HG03159 (cell line): ENCODE results near the gene ATP8B2.
"Not testable (repeated sequence)": the region's sequence is repeated elsewhere in the genome, so short reads cannot be mapped to it uniquely, and the experiment has no call there.

Experiments
- ATAC-seq: cut with Tn5 transposase; IDR thresholded peaks from one replicate; pipeline ENCODE4 v1.9.1; 2021; ENCODE audit warnings: mild to moderate bottlenecking, moderate library complexity; ENCODE audit not compliant: unreplicated experiment

ATP8B2 gene

DNA sequence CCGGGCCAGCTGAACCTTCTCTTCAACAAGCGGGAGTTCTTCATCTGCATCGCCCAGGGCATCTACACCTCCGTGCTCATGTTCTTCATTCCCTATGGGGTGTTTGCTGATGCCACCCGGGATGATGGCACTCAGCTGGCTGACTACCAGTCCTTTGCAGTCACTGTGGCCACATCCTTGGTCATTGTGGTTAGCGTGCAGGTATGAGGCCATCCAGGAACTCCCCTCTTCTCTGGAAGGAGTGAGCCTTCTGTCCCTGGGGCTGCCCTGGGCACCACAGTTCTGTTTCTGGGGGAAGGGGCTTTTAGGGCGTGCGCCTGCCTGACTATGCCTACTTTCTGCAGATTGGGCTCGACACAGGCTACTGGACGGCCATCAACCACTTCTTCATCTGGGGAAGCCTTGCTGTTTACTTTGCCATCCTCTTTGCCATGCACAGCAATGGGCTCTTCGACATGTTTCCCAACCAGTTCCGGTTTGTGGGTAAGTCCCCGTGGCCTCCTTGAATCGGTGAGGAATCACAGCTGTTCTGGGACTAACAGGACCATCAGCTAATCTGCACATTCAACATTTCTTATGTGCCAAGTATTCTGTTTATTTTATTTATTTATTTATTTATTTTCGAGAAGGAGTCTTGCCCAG is 21.1 kb downstream of the ATP8B2 start:
- ATAC-seq, result no peak

DNA sequence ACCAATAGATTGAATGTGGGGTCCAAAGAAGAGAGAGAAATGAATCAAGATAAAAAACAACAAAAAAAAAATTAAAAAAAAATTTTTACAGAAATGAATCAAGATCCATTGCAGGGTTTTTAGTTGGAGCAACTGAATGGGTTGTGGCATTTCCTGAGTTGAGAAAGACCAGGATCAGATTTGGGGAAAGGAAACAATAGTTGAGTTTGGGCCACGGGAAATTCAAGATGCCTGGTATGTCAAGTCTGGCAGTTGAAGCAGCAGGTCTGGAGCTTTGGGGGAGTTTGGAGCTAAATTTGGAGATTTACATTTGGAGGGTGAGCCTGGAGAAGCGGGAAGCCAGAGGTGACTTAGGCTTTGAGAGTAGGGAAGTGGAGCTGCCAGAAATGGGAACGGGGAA is 22.6 kb downstream of the ATP8B2 start:
- no peak for ATAC-seq

DNA sequence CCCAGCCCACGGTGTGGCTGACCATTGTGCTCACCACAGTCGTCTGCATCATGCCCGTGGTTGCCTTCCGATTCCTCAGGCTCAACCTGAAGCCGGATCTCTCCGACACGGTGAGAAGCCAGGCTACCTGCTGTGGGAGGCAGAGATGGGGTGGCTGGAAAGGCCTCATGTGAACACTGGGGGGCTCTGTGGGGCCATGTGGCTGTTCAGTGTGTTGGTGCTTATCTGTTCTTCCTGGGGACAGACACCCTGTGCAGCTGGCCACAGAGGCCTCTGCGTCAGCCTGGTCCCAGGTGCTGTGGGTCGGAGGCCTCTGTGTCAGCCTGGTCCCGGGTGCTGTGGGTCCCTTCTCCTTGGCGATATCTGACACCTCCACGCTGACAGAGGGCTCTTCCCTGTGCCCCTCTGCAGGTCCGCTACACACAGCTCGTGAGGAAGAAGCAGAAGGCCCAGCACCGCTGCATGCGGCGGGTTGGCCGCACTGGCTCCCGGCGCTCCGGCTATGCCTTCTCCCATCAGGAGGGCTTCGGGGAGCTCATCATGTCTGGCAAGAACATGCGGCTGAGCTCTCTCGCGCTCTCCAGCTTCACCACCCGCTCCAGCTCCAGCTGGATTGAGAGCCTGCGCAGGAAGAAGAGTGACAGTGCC is 23.2 kb downstream of the ATP8B2 start:
- no peak for ATAC-seq

DNA sequence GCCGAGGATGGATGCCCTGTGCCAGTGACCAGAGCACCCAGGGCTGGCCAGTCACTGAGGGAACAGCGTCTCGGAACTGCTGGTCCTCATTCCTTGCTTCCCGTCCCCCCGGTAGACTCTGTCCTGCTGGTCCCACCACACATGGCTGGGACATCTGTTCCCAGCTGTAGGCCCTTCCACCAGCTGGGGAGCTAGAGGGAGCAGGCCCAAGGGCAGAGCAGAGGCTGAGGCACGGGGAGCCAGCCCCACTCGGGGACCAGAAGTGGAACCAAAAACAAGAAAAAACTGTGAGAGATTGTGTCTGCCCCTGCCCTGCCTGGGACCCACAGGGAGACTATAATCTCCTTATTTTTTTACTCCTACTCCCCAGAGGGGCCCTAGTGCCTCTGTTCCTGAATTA is 23.8 kb downstream of the ATP8B2 start:
- no peak for ATAC-seq

DNA sequence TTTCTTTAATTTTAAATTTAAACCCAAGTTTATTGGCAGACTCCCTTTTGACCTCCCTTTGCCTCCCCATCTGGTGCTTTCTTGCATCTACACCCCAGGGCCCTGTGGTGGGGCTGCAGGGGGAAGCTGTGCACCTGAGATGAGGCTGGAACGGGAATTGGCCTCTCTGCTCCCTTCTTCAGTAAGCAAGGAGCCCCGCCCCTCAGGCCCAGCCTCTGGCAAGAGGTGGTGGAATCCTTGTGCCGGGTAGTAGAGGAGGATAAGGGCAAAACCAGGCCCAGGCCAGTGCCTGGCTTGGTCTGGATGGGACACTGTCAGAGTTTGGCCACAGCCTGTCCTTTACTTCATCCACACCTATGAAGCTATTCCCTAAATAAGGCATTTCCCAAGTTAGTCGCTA is 25.1 kb downstream of the ATP8B2 start:
- no peak for ATAC-seq

DNA sequence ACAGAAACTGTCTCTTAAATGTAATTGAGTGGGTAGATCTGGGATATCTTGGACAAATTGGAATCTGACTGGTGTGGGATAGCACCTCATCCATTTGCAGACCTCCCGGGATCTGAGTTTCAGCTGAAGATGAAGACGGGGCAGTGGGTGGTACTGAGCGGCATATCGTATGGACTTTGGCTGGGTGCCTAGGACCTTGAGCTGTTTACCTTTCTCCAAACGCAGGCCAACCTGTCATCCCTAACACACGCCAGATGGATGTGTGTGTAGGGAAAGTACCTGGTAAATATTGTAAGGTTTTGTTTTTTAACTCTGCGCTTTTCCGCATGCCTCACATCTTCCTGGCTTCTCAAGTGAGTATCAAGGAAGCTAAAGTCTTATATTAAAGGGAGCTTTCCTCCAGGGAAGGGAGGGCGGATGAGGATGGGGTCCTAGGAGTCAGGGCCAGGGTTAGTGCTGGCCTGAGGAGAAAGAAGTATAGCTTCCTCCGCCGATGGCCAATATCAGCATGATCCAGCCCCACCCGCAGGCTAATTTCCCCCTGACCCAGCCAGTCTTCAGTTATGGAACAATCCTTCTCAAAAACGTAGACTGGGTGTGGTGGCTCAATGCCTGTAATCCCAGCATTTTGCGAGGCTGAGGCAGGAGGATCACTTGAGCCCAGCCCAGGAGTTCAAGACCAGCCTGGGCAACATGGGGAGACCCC is 26.2 kb downstream of the ATP8B2 start:
- no peak for ATAC-seq

DNA sequence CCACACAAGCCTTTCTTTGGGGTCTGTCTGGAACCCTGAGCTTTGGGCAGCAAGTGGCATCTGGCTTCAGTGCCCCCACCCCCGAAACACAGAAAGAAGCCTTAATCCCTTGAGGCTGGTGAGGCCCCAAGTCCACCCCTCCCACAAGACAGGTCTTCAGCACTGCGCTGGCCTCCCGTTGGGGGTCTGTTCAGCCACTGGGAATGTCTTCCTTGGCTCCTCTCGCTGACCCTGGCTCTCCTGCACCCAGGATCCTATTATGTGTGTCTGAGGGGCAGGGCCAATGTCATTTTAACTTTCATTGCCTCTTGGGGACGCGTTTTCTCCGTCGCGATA is 26.9 kb downstream of the ATP8B2 start:
- ATAC-seq, result no peak

DNA sequence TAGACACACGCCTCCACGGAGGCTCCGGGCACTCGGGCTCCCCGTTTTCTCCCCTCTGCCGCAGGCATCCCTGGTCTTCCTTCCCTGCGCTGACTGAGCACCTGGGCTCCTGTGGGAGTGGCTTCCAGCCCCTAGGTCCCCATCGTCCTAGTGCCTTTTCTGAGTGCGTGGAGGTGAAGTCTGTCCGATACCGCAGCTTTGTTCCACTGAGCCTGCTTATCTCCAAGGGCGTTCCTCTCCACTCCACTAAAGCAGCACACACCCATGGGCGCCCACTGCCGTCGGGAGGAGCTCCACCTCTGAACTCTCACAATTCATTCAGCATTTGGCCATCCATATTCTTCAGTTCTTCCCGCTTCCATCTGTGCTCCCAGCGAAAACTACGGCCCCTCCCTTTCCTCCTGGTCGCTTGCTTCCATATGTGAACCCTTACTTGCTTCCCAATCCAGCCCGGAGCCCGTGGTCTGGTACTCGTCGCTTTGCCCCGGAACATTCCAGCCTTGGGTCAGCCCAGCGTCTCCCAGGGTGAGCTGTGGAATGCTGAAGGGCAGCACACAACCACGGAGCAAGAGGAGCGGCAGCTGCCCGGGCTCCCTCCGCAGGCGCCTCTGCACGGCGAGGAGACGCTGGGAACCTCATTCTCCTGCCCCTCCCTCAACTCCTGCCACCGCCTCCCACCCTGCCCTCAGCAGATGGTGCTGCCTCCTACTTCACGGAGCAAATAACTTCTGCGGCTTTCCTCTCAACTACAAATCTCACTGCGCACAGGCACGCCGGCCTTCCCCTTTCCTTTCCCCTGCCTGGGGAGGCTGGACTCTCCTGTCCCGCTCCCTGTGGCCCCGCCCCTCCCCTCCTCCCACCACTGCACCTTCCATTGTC is 27.5 kb downstream of the ATP8B2 start:
- no peak for ATAC-seq

DNA sequence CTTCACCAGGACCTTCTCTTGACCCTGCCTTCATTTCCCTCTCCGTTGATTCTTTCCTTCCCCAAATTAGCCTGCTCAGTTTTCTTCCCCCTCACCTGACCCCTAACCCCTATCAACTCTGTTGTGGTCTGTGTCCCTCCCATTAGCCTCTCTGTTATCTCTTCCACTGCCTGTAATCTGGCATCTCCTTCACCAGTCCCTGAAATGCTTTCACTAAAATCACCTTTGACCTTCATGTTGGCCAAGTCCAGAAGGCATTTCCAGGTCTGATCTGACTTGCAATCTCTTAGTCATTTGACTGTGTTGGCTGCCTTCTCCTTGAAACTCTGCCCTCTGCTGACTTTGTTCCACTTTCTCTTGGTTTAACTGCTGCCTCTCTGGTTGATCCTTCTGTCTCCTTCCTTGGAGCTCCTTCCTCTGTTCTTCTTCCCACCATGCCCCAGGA is 28.2 kb downstream of the ATP8B2 start:
- no peak for ATAC-seq

DNA sequence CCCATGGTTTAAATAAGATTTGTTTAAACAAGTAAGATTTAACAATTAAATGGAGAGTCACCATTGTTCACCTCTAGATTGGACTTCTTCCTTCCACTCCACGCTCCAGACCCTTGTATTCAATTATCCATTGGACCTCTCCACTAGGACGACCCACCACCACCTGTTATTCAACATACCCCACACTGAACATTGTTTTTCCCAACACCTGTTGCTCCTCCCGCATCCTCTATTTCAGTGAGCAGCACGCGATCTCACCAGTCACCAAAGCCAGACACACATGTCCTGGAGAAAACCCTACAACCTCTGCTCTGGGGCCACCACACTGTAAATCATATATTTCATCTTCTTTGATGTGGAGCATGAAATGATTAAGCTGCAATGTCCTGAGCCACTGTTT is 28.6 kb downstream of the ATP8B2 start:
- no peak for ATAC-seq

DNA sequence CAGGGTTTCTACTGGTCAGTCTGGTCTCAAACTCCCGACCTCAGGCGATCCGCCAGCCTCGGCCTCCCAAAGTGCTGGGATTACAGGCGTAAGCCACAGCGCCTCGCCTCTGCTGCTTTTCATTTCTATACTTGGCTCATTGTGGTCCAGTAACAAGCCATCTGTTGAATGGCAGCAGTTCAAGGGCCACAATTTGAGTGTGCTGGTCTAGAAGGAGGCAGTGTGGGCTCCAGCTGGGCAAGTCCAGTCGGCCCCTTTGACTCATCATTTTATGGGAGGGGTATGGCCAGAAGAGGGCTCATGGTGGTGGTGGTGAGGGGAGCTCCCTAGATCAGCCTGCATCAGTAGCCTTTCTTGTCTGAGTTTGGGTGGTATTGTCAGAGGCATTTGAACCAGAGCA is 33.2 kb downstream of the ATP8B2 start:
- no peak for ATAC-seq

DNA sequence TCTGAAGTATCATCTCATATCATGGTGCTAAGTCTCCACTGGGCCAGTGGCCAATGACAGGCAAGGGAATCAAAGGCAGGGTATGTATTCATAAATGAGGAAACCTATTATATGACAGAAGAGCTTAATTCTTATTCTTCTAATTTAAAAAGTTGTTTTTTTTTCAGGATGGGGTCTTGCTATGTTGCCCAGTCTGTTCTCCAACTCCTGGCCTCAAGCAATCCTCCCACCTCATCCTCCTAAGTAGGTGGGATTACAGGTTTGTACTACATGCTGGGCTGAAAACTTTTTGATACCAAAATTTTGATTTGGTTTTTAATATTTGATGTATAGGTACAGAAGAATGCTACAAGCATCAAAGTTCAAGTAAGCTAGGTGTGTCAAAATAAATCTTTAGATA is 35.0 kb downstream of the ATP8B2 start:
- no peak for ATAC-seq

DNA sequence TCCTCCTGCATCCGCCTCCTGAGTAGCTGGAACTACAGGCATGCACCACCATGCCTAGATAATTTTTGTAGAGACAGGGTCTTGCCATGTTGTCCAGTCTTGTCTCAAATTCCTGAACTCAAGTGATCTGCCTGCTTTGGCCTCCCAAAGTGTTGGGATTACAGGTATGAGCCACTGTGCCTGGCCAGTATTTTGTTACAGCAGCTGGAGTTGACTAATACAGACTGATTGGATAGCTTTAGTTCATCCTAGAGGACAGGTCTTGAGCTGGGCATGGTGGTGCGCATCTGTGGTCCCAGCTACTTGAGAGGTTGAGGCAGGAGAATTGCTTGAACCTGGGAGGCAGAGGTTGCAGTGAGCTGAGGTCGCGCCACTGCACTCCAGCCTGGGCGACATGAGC is 35.6 kb downstream of the ATP8B2 start:
- ATAC-seq, result not testable (repeated sequence)

DNA sequence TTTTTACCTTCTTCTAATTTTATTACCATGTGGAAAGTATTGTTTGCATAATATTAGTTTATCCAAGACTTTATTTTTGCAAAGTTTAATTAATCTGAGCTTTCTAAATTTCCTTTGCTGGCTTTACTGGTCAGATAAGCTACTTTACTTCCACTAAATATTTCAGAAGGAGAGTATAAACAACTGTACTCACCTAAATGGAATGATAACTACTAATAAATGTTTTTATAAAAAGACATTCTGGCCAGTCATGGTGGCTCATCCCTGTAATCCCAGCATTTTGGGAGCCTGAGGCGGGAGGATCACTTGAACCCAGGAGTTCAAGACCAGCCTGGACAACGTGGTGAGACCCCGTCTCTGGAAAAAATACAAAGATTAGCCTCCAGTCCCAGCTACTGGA is 36.0 kb downstream of the ATP8B2 start:
- ATAC-seq, result no peak

DNA sequence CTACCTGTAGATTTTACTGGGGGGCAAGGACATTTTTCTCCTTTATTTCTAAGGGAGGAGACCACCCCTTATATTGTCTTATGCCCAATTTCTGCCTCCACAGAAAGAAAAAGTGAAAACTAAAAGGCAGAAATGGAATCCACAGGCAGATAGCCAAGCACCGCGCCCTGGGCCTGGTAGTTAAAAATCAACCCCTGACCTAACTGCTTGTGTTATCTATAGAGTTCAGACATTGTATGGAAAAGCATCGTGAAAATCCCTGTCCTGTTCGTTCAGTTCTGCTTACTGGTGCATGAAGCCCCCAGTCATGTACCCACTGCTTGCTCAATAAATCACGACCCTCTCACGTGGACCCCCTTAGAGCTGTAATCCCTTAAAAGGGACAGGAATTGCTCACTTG is 46.1 kb downstream of the ATP8B2 start:
- no peak for ATAC-seq

DNA sequence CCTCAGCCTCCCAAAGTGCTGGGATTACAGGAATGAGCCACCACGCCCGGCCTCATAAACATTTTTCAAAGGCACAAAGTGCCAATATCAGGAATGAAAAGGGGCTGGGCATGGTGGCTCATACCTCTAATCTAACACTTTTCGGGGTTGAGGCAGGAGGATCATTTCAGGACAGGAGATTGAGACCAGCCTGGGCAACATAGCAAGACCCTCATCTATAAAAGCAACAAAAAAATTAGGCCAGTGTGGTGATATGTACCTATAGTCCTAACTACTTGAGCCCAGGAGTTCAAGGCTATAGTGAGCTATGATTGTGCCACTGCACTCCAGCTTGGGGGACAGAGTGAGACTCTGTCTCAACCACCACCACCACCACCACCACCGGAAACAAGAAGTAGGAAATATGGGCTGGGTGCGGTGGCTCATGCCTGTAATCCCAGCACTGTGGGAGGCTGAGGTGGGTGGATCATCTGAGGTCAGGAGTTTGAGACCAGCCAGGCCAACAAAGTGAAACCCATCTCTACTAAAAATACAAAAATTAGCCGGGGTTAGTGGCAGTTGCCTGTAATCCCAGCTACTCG is 48.5 kb downstream of the ATP8B2 start:
- ATAC-seq, result not testable (repeated sequence)

DNA sequence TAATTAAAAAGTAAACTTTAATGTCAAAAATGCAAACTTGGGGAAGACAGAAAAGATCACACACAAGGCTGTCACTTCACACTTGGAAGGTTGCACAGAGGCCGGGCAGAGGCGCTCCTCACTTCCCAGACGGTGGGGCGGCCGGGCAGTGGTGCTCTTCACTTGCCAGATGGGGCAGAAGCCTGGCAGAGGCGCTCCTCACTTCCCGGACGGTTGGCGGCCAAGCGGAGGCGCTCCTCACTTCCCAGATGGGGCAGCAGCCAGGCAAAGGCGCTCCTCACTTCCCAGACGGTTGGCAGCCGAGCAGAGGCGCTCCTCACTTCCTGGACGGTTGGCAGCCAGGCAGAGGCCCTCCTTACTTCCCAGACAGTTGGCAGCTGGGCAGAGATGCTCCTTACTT is 54.0 kb downstream of the ATP8B2 start:
- no peak for ATAC-seq

DNA sequence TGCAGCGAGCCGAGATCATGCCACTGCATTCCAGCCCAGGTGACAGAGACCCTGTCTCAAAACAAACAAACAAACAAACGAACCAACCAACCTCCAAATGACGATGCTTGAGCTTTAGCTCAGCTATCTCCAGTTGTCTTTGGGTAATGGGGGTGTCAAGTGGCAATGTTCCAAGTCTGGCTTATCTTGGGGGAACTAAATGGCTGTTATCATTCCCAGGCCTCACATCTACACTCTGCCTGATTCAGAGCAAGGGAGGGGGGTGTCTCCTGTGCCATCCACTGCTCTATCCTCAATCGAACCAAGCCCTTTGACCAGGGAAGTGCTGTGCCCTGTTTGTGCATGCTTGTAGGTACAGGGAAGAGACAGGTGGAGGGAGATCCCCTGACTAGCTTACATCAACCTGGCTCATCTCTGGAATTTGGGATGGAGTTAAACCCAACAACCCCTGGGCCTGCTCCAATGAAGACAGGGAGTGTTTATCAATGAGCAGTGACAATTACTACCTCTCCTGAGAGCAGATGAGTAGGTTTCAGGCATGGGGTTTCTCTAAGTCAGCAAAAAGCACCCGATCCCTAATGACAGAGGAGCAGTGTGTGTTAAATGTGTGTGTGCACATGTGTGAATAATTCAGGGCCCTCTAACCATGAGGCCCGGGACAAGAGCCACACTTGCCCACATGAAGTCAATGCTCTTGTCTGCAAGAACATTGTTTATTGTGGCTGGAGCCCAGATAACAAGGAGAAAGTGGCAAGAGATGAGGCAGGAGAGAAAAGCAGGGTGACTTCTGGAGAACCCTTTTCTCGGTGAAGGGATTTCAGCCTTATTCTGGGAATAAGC is 59.5 kb downstream of the ATP8B2 start:
- no peak for ATAC-seq

DNA sequence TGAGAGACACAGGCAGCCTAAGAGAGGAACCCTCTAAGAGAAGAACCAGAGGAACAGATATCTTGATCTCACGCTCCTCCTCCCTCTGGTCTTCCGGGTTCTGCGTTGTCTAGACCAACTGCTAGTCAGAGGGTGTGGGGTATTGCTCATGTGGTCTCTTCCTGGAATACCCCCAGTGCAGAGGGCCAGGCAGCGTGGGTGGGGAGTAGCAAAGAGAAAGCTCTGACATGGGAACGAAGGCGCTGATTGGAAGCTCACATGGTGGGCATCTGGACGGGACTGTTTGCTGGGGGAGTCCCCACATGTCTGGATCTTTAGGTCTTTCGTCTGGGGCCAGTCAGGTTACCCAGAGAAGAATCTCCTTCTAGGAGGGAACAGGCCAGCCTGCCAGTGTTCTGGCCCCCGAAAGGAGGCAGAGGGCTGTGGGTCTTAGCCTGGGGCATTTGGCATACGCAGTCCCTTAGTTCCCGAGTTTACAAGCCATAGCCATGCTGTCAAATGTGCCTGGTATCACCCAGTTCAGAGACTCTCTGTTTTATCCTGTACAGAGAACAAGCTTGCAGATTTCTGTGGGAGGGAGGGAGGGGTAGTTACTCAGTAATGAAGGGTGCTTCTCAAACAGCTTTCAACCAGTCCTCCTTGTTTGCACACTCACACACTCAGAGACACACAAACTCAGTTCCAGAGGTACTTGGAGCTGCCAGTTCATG is 61.5 kb downstream of the ATP8B2 start:
- ATAC-seq, result no peak
